ENCODE measurements around the gene PRR23E.

PRR23E gene

GRCh38 chr3:127234778-127235177, 41.8 kb downstream of the PRR23E start:
- no peak for DNase-seq

GRCh38 chr3:127235706-127236105, 42.8 kb downstream of the PRR23E start:
- no peak for DNase-seq

GRCh38 chr3:127237835-127238234, 44.9 kb downstream of the PRR23E start:
- no peak for DNase-seq

- no peak for DNase-seq
Observed at GRCh38 chr3:127238602-127239001, 45.7 kb downstream of the PRR23E start.

GRCh38 chr3:127247292-127247691, 54.4 kb downstream of the PRR23E start:
- DNase-seq, result no peak

All from NCI-H2081 (cell line).